NT2/D1 (cell line): ENCODE measurements around the gene LIPE.

Experiments used
- DNase-seq: peaks from one replicate; pipeline ENCODE4 v3.0.0-alpha.2; 2011; ENCODE audit warnings: low read depth, low spot score
- H3K27me3 ChIP-seq: 2 replicates; pipeline ENCODE4 v1.6.0; 2011; ENCODE audit warnings: mild to moderate bottlenecking; ENCODE audit not compliant: insufficient read length, insufficient read depth
- H3K36me3 ChIP-seq: 2 replicates; pipeline ENCODE4 v1.6.1; 2011; ENCODE audit warnings: mild to moderate bottlenecking, low read length, mixed read lengths; ENCODE audit not compliant: insufficient read depth, insufficient read length
- H3K4me1 ChIP-seq: 2 replicates; pipeline ENCODE4 v1.5.1; 2011; ENCODE audit not compliant: insufficient read depth, insufficient read length
- H3K4me3 ChIP-seq: 2 replicates; pipeline ENCODE4 v1.5.1; 2011; ENCODE audit warnings: low read depth; ENCODE audit not compliant: insufficient read length
- H3K9ac ChIP-seq: 2 replicates; pipeline ENCODE4 v1.6.0; 2011; ENCODE audit warnings: low read depth; ENCODE audit not compliant: insufficient read length
- H3K9me3 ChIP-seq: 2 replicates; pipeline ENCODE4 v1.5.1; 2011; ENCODE audit warnings: mild to moderate bottlenecking, low read length; ENCODE audit not compliant: insufficient read depth
- SUZ12 ChIP-seq: IDR thresholded peaks from 2 replicates; pipeline ENCODE4 v1.6.1; 2011; ENCODE audit not compliant: insufficient read length, insufficient read depth; ENCODE audit errors: extremely low read depth
- YY1 ChIP-seq: IDR thresholded peaks from 2 replicates; pipeline ENCODE4 v1.6.1; 2011; ENCODE audit not compliant: insufficient read length, insufficient read depth
- ZNF274 ChIP-seq: IDR thresholded peaks from 2 replicates; pipeline ENCODE4 v1.6.1; 2011; ENCODE audit warnings: mild to moderate bottlenecking, low read depth, low read length

LIPE gene

DNA sequence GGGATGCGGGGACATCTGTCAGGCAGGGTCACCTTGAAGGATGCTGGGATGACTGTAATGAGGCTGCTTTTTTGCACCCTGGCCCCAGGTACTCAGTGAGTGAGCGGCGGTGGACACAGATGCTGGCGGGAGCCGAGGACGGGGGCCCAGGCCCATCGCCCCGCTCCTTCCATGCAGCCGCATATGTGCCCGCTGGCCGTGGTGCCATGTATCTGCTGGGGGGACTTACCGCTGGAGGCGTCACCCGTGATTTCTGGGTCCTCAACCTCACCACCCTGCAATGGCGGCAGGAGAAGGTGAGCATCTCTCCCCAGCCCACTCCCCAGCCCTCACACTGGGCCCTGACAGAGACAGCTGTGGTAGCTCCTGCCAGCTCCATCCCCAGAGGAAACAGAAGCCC, 70.5 kb downstream of the LIPE start:
- TF ChIP-seq ZNF274 = no peak
- no peak for TF ChIP-seq YY1
- TF ChIP-seq SUZ12 = no peak
- H3K4me3 ChIP-seq = no peak overlapping the region
- no peak overlapping the region for H3K9ac ChIP-seq
- no peak for DNase-seq
- no peaks in the 10 kb centered on the region for H3K27me3 ChIP-seq
- H3K4me1 ChIP-seq = peaks cover 4% of the 10 kb centered on the region
- H3K36me3 ChIP-seq = peaks cover 41% of the 10 kb centered on the region
- no peaks in the 10 kb centered on the region for H3K9me3 ChIP-seq

DNA sequence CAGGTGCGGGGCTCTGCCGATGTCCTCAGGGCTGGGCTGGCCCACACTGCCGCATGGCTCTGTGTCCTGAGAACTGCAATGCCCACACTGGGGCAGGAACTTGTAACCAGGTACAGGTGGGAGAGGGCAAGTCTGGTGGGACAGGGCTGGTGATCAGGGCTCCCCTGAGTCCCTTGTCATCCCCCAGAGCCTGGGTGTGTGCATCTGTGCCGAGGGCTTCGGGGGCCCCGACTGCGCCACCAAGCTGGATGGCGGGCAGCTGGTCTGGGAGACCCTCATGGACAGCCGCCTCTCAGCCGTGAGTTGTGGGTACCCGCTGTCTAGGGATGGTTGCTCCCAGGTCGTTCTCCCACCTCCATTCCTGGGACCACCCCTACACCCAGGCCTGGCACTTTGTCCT, 71.3 kb downstream of the LIPE start:
- H3K4me3 ChIP-seq = no peak overlapping the region
- TF ChIP-seq YY1 (no peak), ZNF274 (no peak), SUZ12 (no peak)
- H3K36me3 ChIP-seq = peaks cover 46% of the 10 kb centered on the region
- DNase-seq = no peak
- H3K27me3 ChIP-seq = no peaks in the 10 kb centered on the region
- peaks cover under 1% of the 10 kb centered on the region for H3K4me1 ChIP-seq
- H3K9me3 ChIP-seq = no peaks in the 10 kb centered on the region
- H3K9ac ChIP-seq = no peak overlapping the region

- no peaks in the 10 kb centered on the region for H3K27me3 ChIP-seq
- no peak overlapping the region for H3K4me3 ChIP-seq
- H3K36me3 ChIP-seq = peaks cover 42% of the 10 kb centered on the region
- H3K4me1 ChIP-seq = no peaks in the 10 kb centered on the region
- TF ChIP-seq SUZ12 (no peak), YY1 (no peak), ZNF274 (no peak)
- no peaks in the 10 kb centered on the region for H3K9me3 ChIP-seq
- no peak overlapping the region for H3K9ac ChIP-seq
- no peak for DNase-seq
Observed at GRCh38 chr19:42353341-42354015, 73.7 kb downstream of the LIPE start.

DNA sequence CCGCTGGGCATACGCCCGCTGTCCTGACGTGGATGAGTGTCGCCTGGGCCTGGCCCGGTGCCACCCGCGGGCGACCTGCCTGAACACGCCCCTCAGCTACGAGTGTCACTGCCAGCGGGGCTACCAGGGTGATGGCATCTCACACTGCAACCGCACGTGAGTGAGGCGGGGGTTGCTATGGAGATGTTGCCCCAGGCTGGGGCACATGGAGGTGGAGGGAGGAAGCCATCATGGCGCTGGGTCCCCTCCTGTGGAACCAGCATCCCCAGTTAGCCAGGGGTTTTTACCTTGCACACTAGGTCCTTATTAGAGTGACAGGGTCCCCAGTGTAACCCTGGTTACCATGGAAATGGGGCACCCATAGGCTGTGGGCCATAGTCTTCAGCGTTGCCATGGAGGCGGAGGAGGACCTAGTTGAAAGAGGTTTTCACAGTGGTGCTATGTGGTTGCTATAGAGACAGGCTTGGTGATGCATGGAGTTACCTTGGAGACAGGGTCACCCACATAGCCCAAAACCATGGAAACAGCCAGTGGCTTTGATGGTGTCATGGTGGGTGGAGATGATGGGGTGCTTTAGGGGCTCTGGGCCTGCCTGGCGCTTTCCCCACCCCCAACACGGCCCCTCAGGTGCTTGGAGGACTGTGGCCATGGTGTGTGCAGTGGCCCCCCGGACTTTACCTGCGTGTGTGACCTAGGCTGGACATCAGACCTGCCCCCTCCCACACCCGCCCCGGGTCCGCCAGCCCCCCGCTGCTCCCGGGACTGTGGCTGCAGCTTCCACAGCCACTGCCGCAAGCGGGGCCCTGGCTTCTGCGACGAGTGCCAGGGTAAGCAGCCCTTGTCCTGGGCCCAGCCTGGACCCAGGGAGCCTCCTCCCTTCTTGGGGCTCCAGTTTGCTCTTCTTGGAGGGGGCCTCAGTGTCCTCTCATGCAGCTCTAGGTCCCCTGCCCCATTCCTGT, 74.6 kb downstream of the LIPE start:
- Histone ChIP-seq H3K4me1 (no peaks in the 10 kb centered on the region), H3K36me3 (peaks cover 36% of the 10 kb centered on the region), H3K27me3 (no peaks in the 10 kb centered on the region), H3K4me3 (no peak overlapping the region), H3K9ac (no peak overlapping the region), H3K9me3 (no peaks in the 10 kb centered on the region)
- DNase-seq = no peak
- TF ChIP-seq SUZ12 (no peak), YY1 (no peak), ZNF274 (no peak)
